HG03066 (cell line): Measurements from ENCODE around the gene ABCC10.
"Not testable (repeated sequence)": the region's sequence is repeated elsewhere in the genome, so short reads cannot be mapped to it uniquely, and the experiment has no call there.

Experiments
- ATAC-seq: cut with Tn5 transposase; IDR thresholded peaks from one replicate; pipeline ENCODE4 v1.9.1; 2021; ENCODE audit warnings: low read depth; ENCODE audit not compliant: unreplicated experiment

The ABCC10 gene

GRCh38 chr6:43427406-43428111, at the start of gene ABCC10:
ABCC10 (plus strand) TSS chr6:43427541; CDS start chr6:43427979, 438 bp downstream.
- peak; percentile 91 for ATAC-seq

GRCh38 chr6:43377710-43378229, 49.6 kb upstream of the ABCC10 start:
- no peak for ATAC-seq

- no peak for ATAC-seq
These were observed 48.7 kb upstream of the ABCC10 start for GRCh38 chr6:43378631-43379030.

- ATAC-seq, result not testable (repeated sequence)
These were observed 46.5 kb upstream of the ABCC10 start for GRCh38 chr6:43380858-43381257.

- no peak for ATAC-seq
These were observed 44.2 kb upstream of the ABCC10 start for GRCh38 chr6:43383021-43383667.

GRCh38 chr6:43386492-43386891, 40.8 kb upstream of the ABCC10 start:
- no peak for ATAC-seq

- ATAC-seq, result no peak
These were observed 37.5 kb upstream of the ABCC10 start for GRCh38 chr6:43389730-43390295.

- not testable (repeated sequence) for ATAC-seq
These were observed 36.4 kb upstream of the ABCC10 start for GRCh38 chr6:43390753-43391439.

- ATAC-seq, result no peak
These were observed 35.8 kb upstream of the ABCC10 start for GRCh38 chr6:43391440-43392031.

GRCh38 chr6:43393133-43393532, 34.2 kb upstream of the ABCC10 start:
- not testable (repeated sequence) for ATAC-seq

- ATAC-seq, result no peak
These were observed 33.7 kb upstream of the ABCC10 start for GRCh38 chr6:43393602-43394001.

GRCh38 chr6:43394982-43395381, 32.4 kb upstream of the ABCC10 start:
- no peak for ATAC-seq

- no peak for ATAC-seq
These were observed 31.6 kb upstream of the ABCC10 start for GRCh38 chr6:43395776-43396175.

GRCh38 chr6:43396408-43397149, 30.8 kb upstream of the ABCC10 start:
- ATAC-seq, result no peak

- ATAC-seq, result no peak
These were observed 27.3 kb upstream of the ABCC10 start for GRCh38 chr6:43399932-43400487.

- ATAC-seq, result no peak
These were observed 25.6 kb upstream of the ABCC10 start for GRCh38 chr6:43401730-43402129.

- ATAC-seq, result no peak
These were observed 24.5 kb upstream of the ABCC10 start for GRCh38 chr6:43402820-43403219.

GRCh38 chr6:43405354-43405753, 22.0 kb upstream of the ABCC10 start:
- ATAC-seq, result no peak

GRCh38 chr6:43407296-43407695, 20.0 kb upstream of the ABCC10 start:
- no peak for ATAC-seq

- no peak for ATAC-seq
These were observed 19.1 kb upstream of the ABCC10 start for GRCh38 chr6:43408259-43408658.
